Activated CD4-positive, alpha-beta T cell treated with anti-CD3 and anti-CD28 coated beads, Interleukin-2, amount 10 ng/mL, durations not matched to agents 7 days and 5 days (primary cell): ENCODE measurements around the gene MADD. TPM values are rescaled to one million over a fixed set of nuclear protein-coding genes. Genes with fewer than 3 reads are reported as not detected.
A peak's percentile ranks its signal among the peaks of the same experiment; 100 is the strongest.
"Not testable (repeated sequence)": the region's sequence is repeated elsewhere in the genome, so short reads cannot be mapped to it uniquely, and the experiment has no call there.

Experiments
- CTCF ChIA-PET: fragments of 350-600 bp; sonication (Branson Sonifier 250); formaldehyde crosslinking; loops from one replicate; lab custom pipeline; 2021; ENCODE audit warnings: antibody characterized with exemption; lab: Charles Lee
- POLR2A ChIA-PET: fragments of 350-600 bp; sonication (Branson Sonifier 250); formaldehyde crosslinking; loops from one replicate; lab custom pipeline; 2021; ENCODE audit warnings: antibody characterized with exemption; lab: Charles Lee
- DNase-seq: peaks from one replicate; pipeline ENCODE4 v3.0.0-alpha.2; 2020
- H3K27ac Mint-ChIP-seq: one replicate; pipeline ENCODE4 v1.8.0; 2021; ENCODE audit warnings: mild to moderate bottlenecking, moderate library complexity, mixed read lengths
- H3K27me3 Mint-ChIP-seq: one replicate; pipeline ENCODE4 v1.8.0; 2021; ENCODE audit warnings: mixed read lengths
- H3K36me3 Mint-ChIP-seq: one replicate; pipeline ENCODE4 v1.8.0; 2021; ENCODE audit warnings: low read depth, mixed read lengths
- H3K4me1 Mint-ChIP-seq: one replicate; pipeline ENCODE4 v1.8.0; 2021; ENCODE audit warnings: mixed read lengths
- H3K4me3 Mint-ChIP-seq: one replicate; pipeline ENCODE4 v1.8.0; 2021; ENCODE audit warnings: mild to moderate bottlenecking, moderate library complexity, mixed read lengths
- H3K9me3 Mint-ChIP-seq: one replicate; pipeline ENCODE4 v1.8.0; 2021; ENCODE audit warnings: mixed read lengths
- total RNA-seq, 2 experiments: library from RNA; stranded (reverse); gene quantifications; one replicate each; pipeline ENCODE4 v1.2.3, GENCODE V29; 2021

MADD gene
- total RNA-seq, 2 experiments from 2014 or later: 93.3 to 95.1 TPM

DNA sequence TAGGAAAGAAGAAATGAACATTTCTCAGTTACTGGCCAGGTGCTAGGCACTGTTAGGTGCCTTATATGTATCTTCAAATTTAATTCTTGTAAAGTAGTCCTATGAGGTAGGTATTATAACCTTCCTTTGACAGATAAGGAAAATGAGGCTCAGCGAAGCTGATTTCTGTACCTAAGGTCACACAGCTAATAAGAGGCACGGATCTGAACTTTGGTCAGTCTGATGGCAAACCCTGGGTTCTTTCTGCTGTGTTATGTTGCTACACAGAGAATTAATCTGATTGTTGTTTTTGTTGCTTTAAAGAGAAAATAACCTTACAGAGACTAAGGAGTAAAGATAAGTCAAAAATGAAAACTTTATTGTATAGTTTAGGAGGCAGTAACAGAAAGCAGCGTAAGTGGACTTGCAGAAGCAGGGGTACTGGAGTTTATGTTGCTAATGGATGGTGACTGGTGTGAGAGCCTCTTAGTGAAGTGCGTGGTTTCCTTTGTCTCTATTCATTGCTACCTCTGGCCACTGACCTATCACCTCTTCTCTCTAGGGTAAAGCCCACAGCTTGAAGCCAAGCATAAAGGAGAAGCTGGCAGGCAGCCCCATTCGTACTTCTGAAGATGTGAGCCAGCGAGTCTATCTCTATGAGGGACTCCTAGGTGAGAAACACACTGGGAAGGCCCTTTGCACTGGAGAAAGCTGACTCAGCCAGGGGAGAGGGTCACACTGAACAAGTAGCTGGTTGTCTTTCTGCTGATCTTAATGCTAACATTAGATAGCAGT, 38.3 kb downstream of the MADD start:
- Mint-ChIP-seq H3K9me3 (peaks cover 4% of the 10 kb centered on the region), H3K27me3 (no peaks in the 10 kb centered on the region), H3K4me1 (no peaks in the 10 kb centered on the region), H3K36me3 (peaks cover 60% of the 10 kb centered on the region), H3K4me3 (no peak overlapping the region), H3K27ac (peak overlapping the region; percentile 13)
- DNase-seq: no peak
- ChIA-PET CTCF (interaction anchor here (0.6 kb wide), 1 partner anchor 101 kb away, joined by 4 read pairs; no protein-coding TSS in a partner anchor), POLR2A (no interaction called here)

DNA sequence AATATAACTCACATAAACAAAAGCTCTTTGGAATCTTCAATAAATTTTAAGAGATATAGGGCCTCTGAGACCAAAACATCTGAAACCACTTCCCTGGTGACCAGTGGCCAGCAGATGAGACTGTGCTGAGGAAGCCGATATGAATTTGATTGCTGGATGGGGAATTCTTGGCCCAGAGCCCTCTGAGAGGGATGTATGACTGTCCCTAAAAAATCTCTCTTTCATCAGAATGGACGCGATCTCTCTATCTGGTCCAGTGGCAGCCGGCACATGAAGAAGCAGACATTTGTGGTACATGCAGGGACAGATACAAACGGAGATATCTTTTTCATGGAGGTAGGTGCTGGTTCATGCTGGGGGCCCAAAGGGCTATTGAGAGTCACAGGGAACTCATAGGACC, 45.1 kb downstream of the MADD start:
- H3K4me1 Mint-ChIP-seq: peaks cover 7% of the 10 kb centered on the region
- H3K4me3 Mint-ChIP-seq: no peak overlapping the region
- H3K9me3 Mint-ChIP-seq: no peaks in the 10 kb centered on the region
- no peaks in the 10 kb centered on the region for H3K27me3 Mint-ChIP-seq
- ChIA-PET POLR2A (no interaction called here), CTCF (no interaction called here)
- DNase-seq: no peak
- peaks cover 53% of the 10 kb centered on the region for H3K36me3 Mint-ChIP-seq
- H3K27ac Mint-ChIP-seq: no peak overlapping the region

DNA sequence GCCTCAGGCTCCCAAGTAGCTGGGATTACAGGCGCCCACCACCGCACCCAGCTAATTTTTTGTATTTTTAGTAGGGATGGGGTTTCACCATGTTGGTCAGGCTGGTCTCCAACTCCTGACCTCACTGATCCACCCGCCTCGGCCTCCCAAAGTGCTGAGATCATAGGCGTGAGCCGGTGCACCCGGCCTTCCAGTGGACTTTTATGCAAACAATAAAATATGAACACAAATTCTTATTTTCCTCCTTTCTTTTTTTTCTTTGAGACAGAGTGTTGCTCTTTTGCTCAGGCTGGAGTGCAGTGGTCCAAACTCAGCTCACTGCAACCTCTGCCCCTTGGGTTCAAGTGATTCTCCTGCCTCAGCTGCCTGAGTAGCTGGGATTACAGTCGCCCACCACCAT, 46.6 kb downstream of the MADD start:
- DNase-seq, H3K4me3 Mint-ChIP-seq, H3K27me3 Mint-ChIP-seq, H3K27ac Mint-ChIP-seq, POLR2A ChIA-PET, H3K9me3 Mint-ChIP-seq, H3K4me1 Mint-ChIP-seq: not testable (repeated sequence)
- CTCF ChIA-PET: interaction anchor here (0.5 kb wide), 1 partner anchor 582 kb away, joined by 3 read pairs; no protein-coding TSS in a partner anchor
- H3K36me3 Mint-ChIP-seq: peaks cover 50% of the 10 kb centered on the region

DNA sequence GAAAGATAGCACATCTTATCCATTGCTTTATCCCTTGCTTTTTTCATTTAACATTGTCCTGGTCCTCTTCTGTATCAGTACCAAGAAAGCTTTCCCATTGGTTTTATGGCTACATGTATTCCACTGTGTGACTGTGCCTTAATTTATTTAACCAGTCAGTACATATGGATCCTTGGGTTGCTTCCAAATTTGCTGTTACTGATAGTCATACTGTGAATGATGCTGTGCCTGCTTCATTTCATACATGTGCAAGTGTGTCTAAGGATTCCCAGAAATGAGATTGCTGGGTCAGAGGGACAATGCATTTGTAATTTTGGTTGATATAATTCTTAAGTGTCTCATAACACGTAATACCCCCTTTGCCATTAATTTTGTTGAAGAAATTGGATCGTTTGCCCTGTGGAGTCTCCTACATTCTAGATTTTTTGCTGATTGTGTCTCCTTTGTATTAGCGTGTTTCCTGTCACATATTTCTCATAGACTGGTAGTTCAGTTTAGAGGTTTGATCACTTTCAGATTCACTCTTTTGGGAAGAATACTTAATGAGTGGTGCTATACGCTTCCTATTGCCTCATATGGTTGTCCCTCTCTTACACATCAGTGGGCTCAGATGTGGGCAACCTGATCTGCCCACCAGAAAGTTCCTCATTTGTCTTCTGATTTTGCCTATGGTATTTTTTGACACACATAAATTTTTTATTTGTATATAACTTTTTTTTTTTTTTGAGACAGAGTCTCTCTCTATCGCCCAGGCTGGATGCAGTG, 47.3 kb downstream of the MADD start:
- ChIA-PET POLR2A (no interaction called here), CTCF (interaction anchor here (0.5 kb wide), 1 partner anchor 581 kb away, joined by 3 read pairs; no protein-coding TSS in a partner anchor)
- Mint-ChIP-seq H3K27me3 (no peaks in the 10 kb centered on the region), H3K36me3 (peaks cover 50% of the 10 kb centered on the region), H3K9me3 (no peaks in the 10 kb centered on the region), H3K27ac (no peak overlapping the region), H3K4me1 (peaks cover 7% of the 10 kb centered on the region), H3K4me3 (no peak overlapping the region)
- no peak for DNase-seq

DNA sequence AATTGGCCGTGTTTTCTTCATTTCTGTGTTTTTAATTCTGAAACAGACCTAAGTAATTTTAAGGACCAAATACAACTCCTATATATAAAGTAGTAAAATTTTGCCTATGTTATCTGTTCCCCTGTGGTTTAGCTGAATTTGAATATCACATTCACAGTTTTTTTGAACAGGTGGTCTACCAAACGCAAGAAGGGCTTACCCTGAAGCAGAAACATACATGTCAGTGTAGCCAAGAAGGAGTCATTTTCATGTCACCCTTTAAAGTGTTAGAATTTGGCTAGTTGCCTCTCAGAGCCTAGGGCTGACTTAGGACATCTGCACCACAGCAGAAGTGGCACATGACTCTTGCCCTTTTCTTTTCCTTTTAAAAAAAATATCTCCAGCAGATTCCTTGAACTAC, 48.2 kb downstream of the MADD start:
- H3K4me3 Mint-ChIP-seq: no peak overlapping the region
- H3K4me1 Mint-ChIP-seq: peaks cover 7% of the 10 kb centered on the region
- no peaks in the 10 kb centered on the region for H3K9me3 Mint-ChIP-seq
- no peak overlapping the region for H3K27ac Mint-ChIP-seq
- H3K36me3 Mint-ChIP-seq: peaks cover 46% of the 10 kb centered on the region
- ChIA-PET POLR2A (no interaction called here), CTCF (no interaction called here)
- DNase-seq: no peak
- H3K27me3 Mint-ChIP-seq: no peaks in the 10 kb centered on the region

DNA sequence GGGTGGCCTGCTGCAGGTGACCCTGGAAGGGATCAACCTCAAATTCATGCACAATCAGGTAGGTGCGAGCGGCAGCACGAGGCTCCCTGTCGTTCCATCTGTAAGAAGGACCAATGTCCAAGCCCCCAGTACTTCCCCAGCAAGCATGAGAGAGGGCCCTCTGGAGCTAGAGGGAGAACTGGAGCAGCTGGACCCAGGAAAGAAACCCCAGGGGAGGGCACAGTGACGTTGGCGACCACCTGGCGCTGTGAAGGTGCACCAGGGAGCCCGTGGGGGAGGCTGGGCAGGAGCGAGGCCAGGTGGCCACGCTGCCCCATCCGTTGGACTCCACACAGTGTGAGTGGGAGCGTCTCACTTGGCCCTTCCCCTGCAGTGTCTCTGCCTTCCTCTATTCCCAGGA, 54.6 kb downstream of the MADD start:
- POLR2A ChIA-PET: no interaction called here
- CTCF ChIA-PET: interaction anchor here (0.7 kb wide), 1 partner anchor 212 kb away, joined by 3 read pairs; no protein-coding TSS in a partner anchor
- Mint-ChIP-seq H3K4me3 (no peak overlapping the region), H3K36me3 (peaks cover 30% of the 10 kb centered on the region), H3K27me3 (no peaks in the 10 kb centered on the region), H3K4me1 (no peaks in the 10 kb centered on the region), H3K9me3 (no peaks in the 10 kb centered on the region), H3K27ac (no peak overlapping the region)
- DNase-seq: no peak

DNA sequence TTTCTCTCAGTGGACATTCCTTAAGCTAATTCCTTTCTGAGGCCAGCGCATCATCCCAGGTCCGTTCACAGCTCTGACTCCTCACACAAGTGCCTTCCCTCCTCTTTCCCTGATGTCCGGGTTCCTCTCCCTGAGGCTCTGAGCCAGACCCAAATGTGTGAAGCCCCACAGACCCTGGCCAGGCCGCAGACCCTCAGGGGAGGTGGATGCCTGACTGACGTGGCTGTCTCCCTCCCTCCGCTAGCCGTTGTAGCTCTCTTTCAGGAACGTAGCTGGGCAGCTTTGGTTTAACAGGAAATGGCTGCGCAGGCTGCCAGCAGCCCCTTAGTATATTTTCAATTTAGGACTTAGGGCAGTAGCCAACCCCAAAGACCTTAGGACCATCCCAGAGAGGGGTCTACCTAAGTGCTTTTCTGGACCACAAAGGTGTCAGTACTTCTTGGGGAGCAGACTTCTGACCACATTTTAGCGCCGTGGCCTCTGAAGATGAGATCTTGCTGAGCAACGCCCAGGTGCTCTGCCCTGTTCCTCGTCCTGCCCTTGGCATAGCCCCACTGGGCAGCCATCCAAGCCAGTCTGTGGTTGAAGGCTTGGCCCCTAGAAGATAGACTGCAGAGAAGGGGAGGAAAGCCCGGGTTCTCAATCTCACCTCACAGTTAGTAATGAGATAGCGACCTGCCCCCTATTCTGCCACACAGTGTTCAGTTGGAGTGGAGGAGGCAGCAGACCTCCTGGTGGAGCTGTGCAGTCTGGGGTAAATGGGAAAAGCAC, 55.5 kb downstream of the MADD start:
- H3K27me3 Mint-ChIP-seq: no peaks in the 10 kb centered on the region
- POLR2A ChIA-PET: no interaction called here
- no peak overlapping the region for H3K27ac Mint-ChIP-seq
- CTCF ChIA-PET: interaction anchor here (0.7 kb wide), 2 partner anchors 18 to 213 kb away, joined by 3 read pairs; no protein-coding TSS in a partner anchor
- H3K36me3 Mint-ChIP-seq: peaks cover 30% of the 10 kb centered on the region
- no peaks in the 10 kb centered on the region for H3K9me3 Mint-ChIP-seq
- no peaks in the 10 kb centered on the region for H3K4me1 Mint-ChIP-seq
- no peak for DNase-seq
- no peak overlapping the region for H3K4me3 Mint-ChIP-seq

DNA sequence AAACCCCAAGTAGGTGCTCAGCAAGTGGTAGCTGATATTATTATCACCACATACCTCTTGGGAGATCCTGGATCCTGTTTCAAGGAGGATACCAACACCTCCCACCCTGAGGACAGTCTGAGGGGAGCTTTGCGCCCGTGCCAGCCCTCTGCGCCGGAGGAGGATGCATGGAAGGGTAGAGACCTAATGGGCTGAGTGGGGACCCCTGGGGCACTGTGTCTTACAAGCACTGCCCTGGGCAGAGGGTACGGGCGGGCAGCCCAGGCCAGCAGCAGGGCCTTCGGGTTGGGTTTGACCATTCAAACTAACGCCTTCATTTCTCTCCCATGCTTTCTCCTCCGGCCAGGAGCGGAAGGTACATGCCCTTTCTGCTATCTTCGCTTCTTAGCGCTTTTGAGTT, 56.3 kb downstream of the MADD start:
- H3K4me1 Mint-ChIP-seq: no peaks in the 10 kb centered on the region
- H3K36me3 Mint-ChIP-seq: peaks cover 32% of the 10 kb centered on the region
- no peak for DNase-seq
- ChIA-PET POLR2A (no interaction called here), CTCF (no interaction called here)
- peak overlapping the region; percentile 26 for H3K27ac Mint-ChIP-seq
- no peak overlapping the region for H3K4me3 Mint-ChIP-seq
- H3K9me3 Mint-ChIP-seq: no peaks in the 10 kb centered on the region
- H3K27me3 Mint-ChIP-seq: no peaks in the 10 kb centered on the region

DNA sequence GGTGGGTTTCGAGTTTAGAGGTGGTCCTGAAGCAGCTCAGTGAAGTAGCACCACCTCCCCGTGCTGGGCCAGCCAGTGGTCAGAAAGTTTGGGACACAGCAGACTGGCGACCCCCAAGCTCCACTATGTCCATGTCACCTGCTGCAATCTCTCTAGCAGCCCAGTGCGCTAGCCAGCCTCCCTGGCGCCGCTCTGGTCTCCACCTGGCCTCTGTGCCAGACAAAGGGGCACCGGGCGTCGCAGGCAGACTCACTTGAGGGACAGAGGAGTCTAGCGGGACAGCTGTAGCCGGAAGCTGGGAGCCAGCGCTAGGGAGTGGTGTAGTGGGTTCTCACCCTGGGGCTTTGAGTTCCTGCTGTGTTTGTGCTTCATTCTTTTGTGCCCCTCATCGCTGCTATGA, 57.1 kb downstream of the MADD start:
- Mint-ChIP-seq H3K27ac (no peak overlapping the region), H3K27me3 (no peaks in the 10 kb centered on the region)

DNA sequence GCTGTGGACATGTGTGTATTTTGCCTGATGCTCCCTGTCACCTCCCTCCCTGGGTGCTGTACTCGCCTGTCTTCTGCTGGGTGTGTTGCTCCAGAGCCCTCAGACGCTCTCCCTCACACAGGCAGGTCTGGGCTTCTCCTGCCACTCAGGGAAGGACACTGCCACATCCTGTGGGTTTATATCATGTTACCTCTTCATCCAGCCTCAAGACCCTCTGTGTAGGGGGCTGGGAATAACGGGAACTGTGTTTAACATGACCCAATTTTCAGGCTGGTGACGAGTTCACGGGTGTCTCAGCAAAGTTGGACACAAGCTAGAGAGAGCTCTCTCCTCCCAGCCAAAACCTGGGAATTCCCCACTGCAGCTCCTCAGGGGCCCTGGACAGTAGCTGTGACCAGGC, 58.0 kb downstream of the MADD start:
- Mint-ChIP-seq H3K4me3 (no peak overlapping the region), H3K4me1 (no peaks in the 10 kb centered on the region), H3K27ac (no peak overlapping the region)

More for the DNA sequence above, 57.1 kb downstream of the MADD start:
- Mint-ChIP-seq H3K36me3 (peaks cover 24% of the 10 kb centered on the region), H3K4me1 (no peaks in the 10 kb centered on the region), H3K4me3 (no peak overlapping the region), H3K9me3 (no peaks in the 10 kb centered on the region)
- CTCF ChIA-PET: interaction anchor here (0.6 kb wide), 1 partner anchor 119 kb away, joined by 3 read pairs; no protein-coding TSS in a partner anchor
- POLR2A ChIA-PET: no interaction called here
- no peak for DNase-seq

DNA sequence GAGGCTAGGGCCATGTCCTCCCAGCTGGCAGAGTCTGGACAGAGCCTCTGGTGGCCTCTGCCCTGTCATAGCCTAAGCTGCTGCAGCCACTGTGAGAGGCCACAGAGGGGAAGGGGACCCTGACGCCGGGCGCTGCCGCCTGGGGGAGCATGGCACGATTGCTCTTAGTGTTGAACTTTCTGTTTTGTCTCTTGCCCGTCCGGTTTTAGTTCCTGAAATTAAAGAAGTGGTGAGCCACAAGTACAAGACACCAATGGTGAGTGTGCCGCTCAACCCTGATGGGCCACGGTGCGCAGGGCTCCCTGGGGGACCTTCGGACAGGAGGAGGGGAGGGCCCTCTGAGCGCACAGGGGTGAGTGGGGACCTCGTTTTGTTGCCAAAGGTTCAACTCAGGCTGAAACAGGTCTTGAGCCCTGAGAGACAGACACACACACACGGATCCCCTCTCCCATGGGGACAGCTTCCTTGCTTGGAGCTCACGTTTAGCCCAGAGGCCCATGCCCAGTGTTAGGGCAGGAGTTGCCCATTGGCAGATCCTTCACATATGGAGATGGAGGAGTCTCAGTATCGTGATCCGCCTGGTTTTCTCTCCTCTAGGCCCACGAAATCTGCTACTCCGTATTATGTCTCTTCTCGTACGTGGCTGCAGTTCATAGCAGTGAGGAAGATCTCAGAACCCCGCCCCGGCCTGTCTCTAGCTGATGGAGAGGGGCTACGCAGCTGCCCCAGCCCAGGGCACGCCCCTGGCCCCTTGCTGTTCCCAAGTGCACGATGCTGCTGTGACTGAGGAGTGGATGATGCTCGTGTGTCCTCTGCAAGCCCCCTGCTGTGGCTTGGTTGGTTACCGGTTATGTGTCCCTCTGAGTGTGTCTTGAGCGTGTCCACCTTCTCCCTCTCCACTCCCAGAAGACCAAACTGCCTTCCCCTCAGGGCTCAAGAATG, 58.8 kb downstream of the MADD start:
- no peaks in the 10 kb centered on the region for H3K27me3 Mint-ChIP-seq
- H3K36me3 Mint-ChIP-seq: peaks cover 23% of the 10 kb centered on the region
- H3K27ac Mint-ChIP-seq: no peak overlapping the region
- no peak for DNase-seq
- no peaks in the 10 kb centered on the region for H3K9me3 Mint-ChIP-seq
- ChIA-PET POLR2A (no interaction called here), CTCF (no interaction called here)
- no peak overlapping the region for H3K4me3 Mint-ChIP-seq
- H3K4me1 Mint-ChIP-seq: no peaks in the 10 kb centered on the region

More for the DNA sequence above, 58.0 kb downstream of the MADD start:
- ChIA-PET CTCF (no interaction called here), POLR2A (no interaction called here)
- Mint-ChIP-seq H3K36me3 (peaks cover 23% of the 10 kb centered on the region), H3K27me3 (no peaks in the 10 kb centered on the region), H3K9me3 (no peaks in the 10 kb centered on the region)
- no peak for DNase-seq
